ENCODE measurements around the gene RFPL4AL1.
"Not testable (repeated sequence)": the region's sequence is repeated elsewhere in the genome, so short reads cannot be mapped to it uniquely, and the experiment has no call there.

GRCh38 chr19:55769632-55770031 is 714 bp downstream of the RFPL4AL1 start:
- TF ChIP-seq POLR2A, CTCF (IDR thresholded peaks at IDR 0.05): not testable (repeated sequence)

Data from tibial nerve (tissue), 3 donors.